Osteocyte (in vitro differentiated cells): ENCODE data around the gene ANK3. TPM values are rescaled to one million over a fixed set of nuclear protein-coding genes. Genes with fewer than 3 reads are reported as not detected.

ENCODE experiments used
- DNase-seq: peaks from one replicate; pipeline ENCODE4 v3.0.0; 2021; ENCODE audit warnings: mixed read lengths; ENCODE audit not compliant: unreplicated experiment; ENCODE audit errors: extremely low spot score
- H3K27ac Mint-ChIP-seq: one replicate; pipeline ENCODE4 v1.8.0; 2021; ENCODE audit warnings: mild to moderate bottlenecking, mixed read lengths; ENCODE audit not compliant: unreplicated experiment
- H3K27me3 Mint-ChIP-seq: one replicate; pipeline ENCODE4 v1.8.0; 2021; ENCODE audit warnings: mixed read lengths; ENCODE audit not compliant: unreplicated experiment
- H3K36me3 Mint-ChIP-seq: one replicate; pipeline ENCODE4 v1.8.0; 2021; ENCODE audit warnings: mixed read lengths; ENCODE audit not compliant: unreplicated experiment
- H3K4me1 Mint-ChIP-seq: one replicate; pipeline ENCODE4 v1.8.0; 2021; ENCODE audit warnings: mixed read lengths; ENCODE audit not compliant: unreplicated experiment
- H3K4me3 Mint-ChIP-seq: one replicate; pipeline ENCODE4 v1.8.0; 2021; ENCODE audit warnings: mild to moderate bottlenecking, moderate library complexity, mixed read lengths; ENCODE audit not compliant: unreplicated experiment
- H3K9me3 Mint-ChIP-seq: one replicate; pipeline ENCODE4 v1.8.0; 2021; ENCODE audit warnings: mixed read lengths; ENCODE audit not compliant: unreplicated experiment
- total RNA-seq: library from RNA; stranded (reverse); gene quantifications from 2 replicates; pipeline ENCODE4 v1.2.1, GENCODE V29; 2021
- TF ChIP-seq, protein P1 (sequence below): fragments of 200-600 bp; sonication (generic); IDR thresholded peaks from 2 replicates; pipeline ENCODE4 v1.5.0; 2021; ENCODE audit warnings: antibody characterized with exemption, mild to moderate bottlenecking, moderate library complexity

ANK3 gene
- total RNA-seq, 1 donor from 2014 or later, result 22.0 TPM

GRCh38 chr10:60260321-60260720 lies 129.4 kb downstream of the ANK3 start:
- peaks cover 4% of the 10 kb centered on the region for H3K36me3 Mint-ChIP-seq
- peaks cover 24% of the 10 kb centered on the region for H3K4me1 Mint-ChIP-seq
- TF ChIP-seq, protein P1, sequence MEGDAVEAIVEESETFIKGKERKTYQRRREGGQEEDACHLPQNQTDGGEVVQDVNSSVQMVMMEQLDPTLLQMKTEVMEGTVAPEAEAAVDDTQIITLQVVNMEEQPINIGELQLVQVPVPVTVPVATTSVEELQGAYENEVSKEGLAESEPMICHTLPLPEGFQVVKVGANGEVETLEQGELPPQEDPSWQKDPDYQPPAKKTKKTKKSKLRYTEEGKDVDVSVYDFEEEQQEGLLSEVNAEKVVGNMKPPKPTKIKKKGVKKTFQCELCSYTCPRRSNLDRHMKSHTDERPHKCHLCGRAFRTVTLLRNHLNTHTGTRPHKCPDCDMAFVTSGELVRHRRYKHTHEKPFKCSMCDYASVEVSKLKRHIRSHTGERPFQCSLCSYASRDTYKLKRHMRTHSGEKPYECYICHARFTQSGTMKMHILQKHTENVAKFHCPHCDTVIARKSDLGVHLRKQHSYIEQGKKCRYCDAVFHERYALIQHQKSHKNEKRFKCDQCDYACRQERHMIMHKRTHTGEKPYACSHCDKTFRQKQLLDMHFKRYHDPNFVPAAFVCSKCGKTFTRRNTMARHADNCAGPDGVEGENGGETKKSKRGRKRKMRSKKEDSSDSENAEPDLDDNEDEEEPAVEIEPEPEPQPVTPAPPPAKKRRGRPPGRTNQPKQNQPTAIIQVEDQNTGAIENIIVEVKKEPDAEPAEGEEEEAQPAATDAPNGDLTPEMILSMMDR, result no peak
- no peak overlapping the region for H3K27ac Mint-ChIP-seq
- no peaks in the 10 kb centered on the region for H3K27me3 Mint-ChIP-seq
- no peak overlapping the region for H3K4me3 Mint-ChIP-seq
- no peaks in the 10 kb centered on the region for H3K9me3 Mint-ChIP-seq
- no peak for DNase-seq

GRCh38 chr10:60258429-60258797 lies 131.3 kb downstream of the ANK3 start:
- H3K4me1 Mint-ChIP-seq, result peaks cover 24% of the 10 kb centered on the region
- H3K9me3 Mint-ChIP-seq, result no peaks in the 10 kb centered on the region
- H3K27ac Mint-ChIP-seq, result no peak overlapping the region
- TF ChIP-seq, protein P1, result no peak
- DNase-seq, result no peak
- H3K4me3 Mint-ChIP-seq, result no peak overlapping the region
- H3K36me3 Mint-ChIP-seq, result peaks cover 1% of the 10 kb centered on the region
- H3K27me3 Mint-ChIP-seq, result no peaks in the 10 kb centered on the region

- Mint-ChIP-seq H3K27me3 (no peaks in the 10 kb centered on the region), H3K4me1 (peaks cover 24% of the 10 kb centered on the region), H3K9me3 (no peaks in the 10 kb centered on the region), H3K4me3 (no peak overlapping the region), H3K27ac (peak overlapping the region; percentile 5), H3K36me3 (no peaks in the 10 kb centered on the region)
- TF ChIP-seq, protein P1, result no peak
- DNase-seq, result no peak
Measured at GRCh38 chr10:60257767-60258428, 131.8 kb downstream of the ANK3 start.

- TF ChIP-seq, protein P1, result no peak
- no peak for DNase-seq
- H3K36me3 Mint-ChIP-seq, result peaks cover 2% of the 10 kb centered on the region
- peaks cover 11% of the 10 kb centered on the region for H3K4me1 Mint-ChIP-seq
- H3K4me3 Mint-ChIP-seq, result no peak overlapping the region
- H3K27me3 Mint-ChIP-seq, result no peaks in the 10 kb centered on the region
- no peak overlapping the region for H3K27ac Mint-ChIP-seq
- no peaks in the 10 kb centered on the region for H3K9me3 Mint-ChIP-seq
Measured at GRCh38 chr10:60254776-60255175, 134.9 kb downstream of the ANK3 start.

GRCh38 chr10:60253484-60253883 lies 136.2 kb downstream of the ANK3 start:
- TF ChIP-seq, protein P1, result no peak
- H3K4me3 Mint-ChIP-seq, result no peak overlapping the region

More at GRCh38 chr10:60253484-60253883, 136.2 kb downstream of the ANK3 start:
- H3K27me3 Mint-ChIP-seq, result no peaks in the 10 kb centered on the region
- H3K9me3 Mint-ChIP-seq, result no peaks in the 10 kb centered on the region
- H3K36me3 Mint-ChIP-seq, result peaks cover 2% of the 10 kb centered on the region
- peaks cover 9% of the 10 kb centered on the region for H3K4me1 Mint-ChIP-seq
- no peak for DNase-seq
- H3K27ac Mint-ChIP-seq, result no peak overlapping the region
